Measurements from ENCODE around the gene GPR31. TPM values are rescaled to one million over a fixed set of nuclear protein-coding genes. Genes with fewer than 3 reads are reported as not detected.

The GPR31 gene
- total RNA-seq, 1 donor from 2014 or later: not detected

GRCh38 chr6:167150941-167151549 lies 6.7 kb downstream of the GPR31 start:
- TF ChIP-seq CTCF (IDR thresholded peaks at IDR 0.05; ENCODE audit: insufficient read depth, low read length, poor library complexity, severe bottlenecking): no peak
- H3K27me3 ChIP-seq (ENCODE audit: control insufficient read depth, insufficient read depth, low read length): no peaks in the 10 kb centered on the region
- DNase-seq (ENCODE audit: low read depth): no peak

GRCh38 chr6:167148997-167149396 lies 8.8 kb downstream of the GPR31 start:
- no peaks in the 10 kb centered on the region for H3K36me3 ChIP-seq (ENCODE audit: control insufficient read depth, insufficient read depth, low read length)
- H3K27me3 ChIP-seq (ENCODE audit: control insufficient read depth, insufficient read depth, low read length): no peaks in the 10 kb centered on the region
- TF ChIP-seq CTCF (IDR thresholded peaks at IDR 0.05; ENCODE audit: insufficient read depth, low read length, poor library complexity, severe bottlenecking): no peak
- DNase-seq (ENCODE audit: low read depth): no peak
- H3K4me3 ChIP-seq (ENCODE audit: low read depth, low read length): no peak overlapping the region

More at GRCh38 chr6:167150941-167151549, 6.7 kb downstream of the GPR31 start:
- H3K36me3 ChIP-seq (ENCODE audit: control insufficient read depth, insufficient read depth, low read length): no peaks in the 10 kb centered on the region
- H3K4me3 ChIP-seq (ENCODE audit: low read depth, low read length): no peak overlapping the region

- no peak for TF ChIP-seq CTCF (IDR thresholded peaks at IDR 0.05; ENCODE audit: insufficient read depth, low read length, poor library complexity, severe bottlenecking)
- Histone ChIP-seq H3K27me3 (ENCODE audit: control insufficient read depth, insufficient read depth, low read length) (no peaks in the 10 kb centered on the region), H3K4me3 (ENCODE audit: low read depth, low read length) (no peak overlapping the region), H3K36me3 (ENCODE audit: control insufficient read depth, insufficient read depth, low read length) (no peaks in the 10 kb centered on the region)
- DNase-seq (ENCODE audit: low read depth): no peak
Observed at GRCh38 chr6:167148021-167148420, 9.8 kb downstream of the GPR31 start.

- TF ChIP-seq CTCF (IDR thresholded peaks at IDR 0.05; ENCODE audit: insufficient read depth, low read length, poor library complexity, severe bottlenecking): no peak
- Histone ChIP-seq H3K4me3 (ENCODE audit: low read depth, low read length) (no peak overlapping the region), H3K36me3 (ENCODE audit: control insufficient read depth, insufficient read depth, low read length) (no peaks in the 10 kb centered on the region), H3K27me3 (ENCODE audit: control insufficient read depth, insufficient read depth, low read length) (no peaks in the 10 kb centered on the region)
- DNase-seq (ENCODE audit: low read depth): no peak
Observed at GRCh38 chr6:167146977-167147376, 10.8 kb downstream of the GPR31 start.

- no peak for TF ChIP-seq CTCF (IDR thresholded peaks at IDR 0.05; ENCODE audit: insufficient read depth, low read length, poor library complexity, severe bottlenecking)
- H3K36me3 ChIP-seq (ENCODE audit: control insufficient read depth, insufficient read depth, low read length): no peaks in the 10 kb centered on the region
- no peak for DNase-seq (ENCODE audit: low read depth)
- no peak overlapping the region for H3K4me3 ChIP-seq (ENCODE audit: low read depth, low read length)
- no peaks in the 10 kb centered on the region for H3K27me3 ChIP-seq (ENCODE audit: control insufficient read depth, insufficient read depth, low read length)
Observed at GRCh38 chr6:167146135-167146534, 11.6 kb downstream of the GPR31 start.

GRCh38 chr6:167145461-167145860 lies 12.3 kb downstream of the GPR31 start:
- no peak for TF ChIP-seq CTCF (IDR thresholded peaks at IDR 0.05; ENCODE audit: insufficient read depth, low read length, poor library complexity, severe bottlenecking)
- Histone ChIP-seq H3K4me3 (ENCODE audit: low read depth, low read length) (no peak overlapping the region), H3K36me3 (ENCODE audit: control insufficient read depth, insufficient read depth, low read length) (no peaks in the 10 kb centered on the region), H3K27me3 (ENCODE audit: control insufficient read depth, insufficient read depth, low read length) (no peaks in the 10 kb centered on the region)
- DNase-seq (ENCODE audit: low read depth): no peak
